ENCODE results near the gene CCDC50.

CCDC50 gene

DNA sequence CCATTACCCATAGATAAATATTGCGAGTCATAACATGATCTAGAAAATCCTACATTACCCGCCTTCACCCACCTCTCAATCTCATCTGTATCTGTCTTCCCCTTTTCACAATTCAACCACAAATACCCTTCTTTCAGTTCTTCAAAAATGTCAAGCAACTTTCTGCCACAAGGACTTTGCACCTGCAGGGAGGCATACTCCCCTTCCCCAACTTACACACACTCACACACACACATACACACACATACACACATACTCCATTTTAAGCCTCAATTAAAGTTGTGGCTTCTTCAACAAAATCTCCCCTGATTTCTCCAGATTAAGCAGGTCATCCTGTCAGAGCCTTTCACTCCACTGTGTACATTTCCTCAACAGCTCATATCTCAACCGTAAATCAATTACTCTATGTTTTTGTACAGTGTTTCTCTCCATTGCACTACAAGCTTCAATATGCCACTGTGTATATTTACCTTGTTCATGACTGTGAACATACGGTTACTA, 33.1 kb upstream of the CCDC50 start:
- Histone ChIP-seq H3K9ac (ENCODE audit: low read depth, low read length, poor library complexity) (no peak overlapping the region), H3K4ac (ENCODE audit: low read length) (no peak overlapping the region), H3K27ac (replicated peaks; ENCODE audit: low read length) (no peak overlapping the region), H3K18ac (ENCODE audit: low read length) (no peak overlapping the region), H2AFZ (ENCODE audit: low read length) (no peak overlapping the region), H4K91ac (ENCODE audit: low read depth, low read length, poor library complexity) (no peak overlapping the region), H2BK120ac (ENCODE audit: low read depth, low read length) (no peak overlapping the region), H3K79me1 (ENCODE audit: low read depth, low read length) (no peaks in the 10 kb centered on the region), H2AK5ac (ENCODE audit: low read depth, low read length) (no peak overlapping the region), H3K14ac (ENCODE audit: low read length) (no peak overlapping the region), H3K36me3 (replicated peaks in 1 of 2; ENCODE audit: control insufficient read depth in 2 of 2, insufficient read depth in 2 of 2, low read length in 2 of 2) (no peaks in the 10 kb centered on the region), H3K9me3 (replicated peaks in 1 of 2; ENCODE audit: control insufficient read depth in 2 of 2, insufficient read depth in 1 of 2, low read depth in 1 of 2, low read length in 2 of 2) (no peaks in the 10 kb centered on the region), H3K4me3 (ENCODE audit: low read length in 2 of 2) (no peak overlapping the region), H3K23ac (ENCODE audit: low read depth, low read length, poor library complexity) (no peak overlapping the region), H3K4me1 (ENCODE audit: control insufficient read depth in 2 of 2, insufficient read depth in 1 of 2, low read depth in 1 of 2, low read length in 2 of 2) (no peaks in the 10 kb centered on the region), H3K27me3 (ENCODE audit: control insufficient read depth in 3 of 3, insufficient read depth in 3 of 3, low read depth in 1 of 3, low read length in 3 of 3) (no peaks in the 10 kb centered on the region), H2BK15ac (ENCODE audit: low read length) (no peak overlapping the region), H2BK5ac (ENCODE audit: low read length) (no peak overlapping the region), H2BK12ac (ENCODE audit: low read length) (no peak overlapping the region), H3K4me2 (ENCODE audit: insufficient read depth, low read length, poor library complexity, severe bottlenecking) (no peak overlapping the region), H4K8ac (ENCODE audit: low read depth, low read length) (no peak overlapping the region)
- 100% methylated on average over 1 of the region's 4 CpGs; no CpG with 5 or more reads in 1 of the 2 donors for WGBS, 2 donors (ENCODE audit: extremely low coverage in 2 of 2, insufficient read length in 2 of 2, insufficient replicate concordance in 1 of 2)
- DNase-seq (ENCODE audit: low spot score), result no peak

GRCh38 chr3:191298846-191299245, 30.3 kb upstream of the CCDC50 start:
- Histone ChIP-seq H3K27ac (replicated peaks; ENCODE audit: low read length) (no peak overlapping the region), H2BK120ac (ENCODE audit: low read depth, low read length) (no peak overlapping the region), H4K91ac (ENCODE audit: low read depth, low read length, poor library complexity) (no peak overlapping the region), H3K79me1 (ENCODE audit: low read depth, low read length) (no peaks in the 10 kb centered on the region), H3K14ac (ENCODE audit: low read length) (no peak overlapping the region), H3K9ac (ENCODE audit: low read depth, low read length, poor library complexity) (no peak overlapping the region), H4K8ac (ENCODE audit: low read depth, low read length) (no peak overlapping the region), H3K23ac (ENCODE audit: low read depth, low read length, poor library complexity) (no peak overlapping the region), H3K18ac (ENCODE audit: low read length) (no peak overlapping the region), H3K4me1 (ENCODE audit: control insufficient read depth in 2 of 2, insufficient read depth in 1 of 2, low read depth in 1 of 2, low read length in 2 of 2) (peaks cover 0 to 3% of the 10 kb centered on the region in 2 donors), H2BK5ac (ENCODE audit: low read length) (no peak overlapping the region), H3K36me3 (replicated peaks in 1 of 2; ENCODE audit: control insufficient read depth in 2 of 2, insufficient read depth in 2 of 2, low read length in 2 of 2) (no peaks in the 10 kb centered on the region), H2AK5ac (ENCODE audit: low read depth, low read length) (no peak overlapping the region), H3K4me2 (ENCODE audit: insufficient read depth, low read length, poor library complexity, severe bottlenecking) (no peak overlapping the region), H3K27me3 (ENCODE audit: control insufficient read depth in 3 of 3, insufficient read depth in 3 of 3, low read depth in 1 of 3, low read length in 3 of 3) (no peaks in the 10 kb centered on the region), H2AFZ (ENCODE audit: low read length) (no peak overlapping the region), H3K4ac (ENCODE audit: low read length) (no peak overlapping the region), H2BK15ac (ENCODE audit: low read length) (no peak overlapping the region), H3K4me3 (ENCODE audit: low read length in 2 of 2) (no peak overlapping the region), H3K9me3 (replicated peaks in 1 of 2; ENCODE audit: control insufficient read depth in 2 of 2, insufficient read depth in 1 of 2, low read depth in 1 of 2, low read length in 2 of 2) (no peaks in the 10 kb centered on the region), H2BK12ac (ENCODE audit: low read length) (no peak overlapping the region)
- DNase-seq (ENCODE audit: low spot score), result no peak

- Histone ChIP-seq H3K18ac (ENCODE audit: low read length) (no peak overlapping the region), H3K4me3 (ENCODE audit: low read length in 2 of 2) (no peak overlapping the region), H2AK5ac (ENCODE audit: low read depth, low read length) (no peak overlapping the region), H2BK15ac (ENCODE audit: low read length) (no peak overlapping the region), H3K4me2 (ENCODE audit: insufficient read depth, low read length, poor library complexity, severe bottlenecking) (no peak overlapping the region), H3K27me3 (ENCODE audit: control insufficient read depth in 3 of 3, insufficient read depth in 3 of 3, low read depth in 1 of 3, low read length in 3 of 3) (no peaks in the 10 kb centered on the region), H3K9ac (ENCODE audit: low read depth, low read length, poor library complexity) (no peak overlapping the region), H3K9me3 (replicated peaks in 1 of 2; ENCODE audit: control insufficient read depth in 2 of 2, insufficient read depth in 1 of 2, low read depth in 1 of 2, low read length in 2 of 2) (no peaks in the 10 kb centered on the region), H4K91ac (ENCODE audit: low read depth, low read length, poor library complexity) (no peak overlapping the region), H3K4me1 (ENCODE audit: control insufficient read depth in 2 of 2, insufficient read depth in 1 of 2, low read depth in 1 of 2, low read length in 2 of 2) (peaks cover 0 to 3% of the 10 kb centered on the region in 2 donors), H3K14ac (ENCODE audit: low read length) (no peak overlapping the region), H3K27ac (replicated peaks; ENCODE audit: low read length) (no peak overlapping the region), H3K23ac (ENCODE audit: low read depth, low read length, poor library complexity) (no peak overlapping the region), H2BK5ac (ENCODE audit: low read length) (no peak overlapping the region), H2BK120ac (ENCODE audit: low read depth, low read length) (no peak overlapping the region), H2AFZ (ENCODE audit: low read length) (no peak overlapping the region), H3K79me1 (ENCODE audit: low read depth, low read length) (no peaks in the 10 kb centered on the region), H3K36me3 (replicated peaks in 1 of 2; ENCODE audit: control insufficient read depth in 2 of 2, insufficient read depth in 2 of 2, low read length in 2 of 2) (no peaks in the 10 kb centered on the region), H2BK12ac (ENCODE audit: low read length) (no peak overlapping the region), H3K4ac (ENCODE audit: low read length) (no peak overlapping the region), H4K8ac (ENCODE audit: low read depth, low read length) (no peak overlapping the region)
- WGBS, 2 donors (ENCODE audit: extremely low coverage in 2 of 2, insufficient read length in 2 of 2, insufficient replicate concordance in 1 of 2), result no CpG with 5 or more reads among the region's 1 CpG
- no peak for DNase-seq (ENCODE audit: low spot score)
Observed at GRCh38 chr3:191300422-191300821, 28.8 kb upstream of the CCDC50 start.

DNA sequence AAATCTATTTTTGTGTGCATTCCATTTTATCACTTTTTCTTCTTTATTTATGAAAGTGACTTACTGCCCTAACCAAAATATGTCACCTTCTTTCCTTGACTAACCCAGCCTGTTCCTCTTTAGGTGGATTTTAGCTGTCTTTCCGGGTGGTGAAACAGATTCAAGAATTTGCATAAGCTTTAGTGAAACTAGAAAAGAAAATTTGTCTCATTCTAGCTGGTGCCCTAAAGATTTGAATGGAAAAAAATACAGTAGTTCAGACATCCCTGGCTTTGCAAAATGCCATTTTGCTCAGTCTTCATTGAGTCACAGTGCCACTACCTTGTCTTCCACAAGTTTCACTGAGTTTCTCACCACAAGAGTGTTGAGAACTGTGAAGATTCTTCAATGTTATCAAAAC, 28.2 kb upstream of the CCDC50 start:
- Histone ChIP-seq H2BK12ac (ENCODE audit: low read length) (no peak overlapping the region), H3K27ac (replicated peaks; ENCODE audit: low read length) (no peak overlapping the region), H4K91ac (ENCODE audit: low read depth, low read length, poor library complexity) (no peak overlapping the region), H2BK5ac (ENCODE audit: low read length) (no peak overlapping the region), H3K23ac (ENCODE audit: low read depth, low read length, poor library complexity) (no peak overlapping the region), H2AFZ (ENCODE audit: low read length) (no peak overlapping the region), H3K36me3 (replicated peaks in 1 of 2; ENCODE audit: control insufficient read depth in 2 of 2, insufficient read depth in 2 of 2, low read length in 2 of 2) (no peaks in the 10 kb centered on the region), H3K4me1 (ENCODE audit: control insufficient read depth in 2 of 2, insufficient read depth in 1 of 2, low read depth in 1 of 2, low read length in 2 of 2) (peaks cover 0 to 3% of the 10 kb centered on the region in 2 donors), H2BK120ac (ENCODE audit: low read depth, low read length) (no peak overlapping the region), H3K4ac (ENCODE audit: low read length) (no peak overlapping the region), H3K14ac (ENCODE audit: low read length) (no peak overlapping the region), H3K9ac (ENCODE audit: low read depth, low read length, poor library complexity) (no peak overlapping the region), H3K18ac (ENCODE audit: low read length) (no peak overlapping the region), H4K8ac (ENCODE audit: low read depth, low read length) (no peak overlapping the region), H2AK5ac (ENCODE audit: low read depth, low read length) (no peak overlapping the region), H3K4me2 (ENCODE audit: insufficient read depth, low read length, poor library complexity, severe bottlenecking) (no peak overlapping the region), H3K9me3 (replicated peaks in 1 of 2; ENCODE audit: control insufficient read depth in 2 of 2, insufficient read depth in 1 of 2, low read depth in 1 of 2, low read length in 2 of 2) (no peaks in the 10 kb centered on the region), H3K27me3 (ENCODE audit: control insufficient read depth in 3 of 3, insufficient read depth in 3 of 3, low read depth in 1 of 3, low read length in 3 of 3) (no peaks in the 10 kb centered on the region), H3K79me1 (ENCODE audit: low read depth, low read length) (no peaks in the 10 kb centered on the region), H3K4me3 (ENCODE audit: low read length in 2 of 2) (no peak overlapping the region), H2BK15ac (ENCODE audit: low read length) (no peak overlapping the region)
- DNase-seq (ENCODE audit: low spot score), result no peak
- no CpG with 5 or more reads among the region's 1 CpG for WGBS, 2 donors (ENCODE audit: extremely low coverage in 2 of 2, insufficient read length in 2 of 2, insufficient replicate concordance in 1 of 2)

Data from neuronal stem cell (in vitro differentiated cells).